MM.1S (cell line): ENCODE data around the gene LEAP2.

Source experiments
- DNase-seq: peaks from one replicate; pipeline ENCODE4 v3.0.0-alpha.2; 2015
- H2AFZ ChIP-seq: fragments of 300-600 bp; sonication (generic); 2 replicates; pipeline ENCODE4 v1.6.0; 2016; ENCODE audit warnings: antibody characterized with exemption, low read length
- H3F3A ChIP-seq: fragments of 300-600 bp; sonication (generic); 2 replicates; pipeline ENCODE4 v1.6.1; 2016; ENCODE audit warnings: mild to moderate bottlenecking, antibody characterized with exemption, low read length, moderate library complexity, mixed read lengths; ENCODE audit not compliant: insufficient read depth
- H3K27ac ChIP-seq: fragments of 300-600 bp; sonication (generic); 2 replicates; pipeline ENCODE4 v1.5.1; 2016; ENCODE audit warnings: mild to moderate bottlenecking, low read length
- H3K27me3 ChIP-seq: fragments of 300-600 bp; sonication (generic); replicated peaks from 2 replicates; pipeline ENCODE4 v1.6.0; 2016; ENCODE audit warnings: low read length; ENCODE audit not compliant: insufficient read depth
- H3K36me3 ChIP-seq: fragments of 300-600 bp; sonication (generic); replicated peaks from 2 replicates; pipeline ENCODE4 v1.6.1; 2016; ENCODE audit warnings: mild to moderate bottlenecking, low read length, mixed read lengths; ENCODE audit not compliant: insufficient read depth
- H3K4me1 ChIP-seq: fragments of 300-600 bp; sonication (generic); 2 replicates; pipeline ENCODE4 v1.6.1; 2016; ENCODE audit warnings: low read length, mixed read lengths
- H3K4me2 ChIP-seq: fragments of 300-600 bp; sonication (generic); 2 replicates; pipeline ENCODE4 v1.6.0; 2016; ENCODE audit warnings: low read depth, low read length
- H3K4me3 ChIP-seq: fragments of 300-600 bp; sonication (generic); 2 replicates; pipeline ENCODE4 v1.5.1; 2016; ENCODE audit warnings: low read length, mixed read lengths
- H3K79me2 ChIP-seq: fragments of 300-600 bp; sonication (generic); 2 replicates; pipeline ENCODE4 v1.6.1; 2016; ENCODE audit warnings: mixed run types, low read length, mixed read lengths
- H3K9ac ChIP-seq: fragments of 300-600 bp; sonication (generic); 2 replicates; pipeline ENCODE4 v1.6.1; 2016; ENCODE audit warnings: low read length, mixed read lengths
- H3K9me2 ChIP-seq: fragments of 300-600 bp; sonication (generic); replicated peaks from 2 replicates; pipeline ENCODE4 v1.6.1; 2016; ENCODE audit warnings: mild to moderate bottlenecking, low read length, mixed read lengths; ENCODE audit not compliant: insufficient read depth
- H3K9me3 ChIP-seq: fragments of 300-600 bp; sonication (generic); replicated peaks from 2 replicates; pipeline ENCODE4 v1.6.1; 2016; ENCODE audit warnings: mild to moderate bottlenecking, low read length, mixed read lengths; ENCODE audit not compliant: insufficient read depth
- H4K20me1 ChIP-seq: fragments of 300-600 bp; sonication (generic); 2 replicates; pipeline ENCODE4 v1.6.1; 2016; ENCODE audit warnings: mild to moderate bottlenecking, low read length, moderate library complexity, mixed read lengths; ENCODE audit not compliant: insufficient read depth
- EZH2 ChIP-seq: fragments of 300-600 bp; sonication (generic); optimal IDR thresholded peaks from 2 replicates; pipeline ENCODE3; 2017; ENCODE audit warnings: low read depth, mild to moderate bottlenecking, antibody characterized with exemption, low read length, mixed read lengths
- EZH2phosphoT487 ChIP-seq: fragments of 300-600 bp; sonication (generic); IDR thresholded peaks from 2 replicates; pipeline ENCODE4 v1.6.1; 2018; ENCODE audit warnings: antibody characterized with exemption, low read length
- TF ChIP-seq, protein P1 (sequence below): fragments of 300-600 bp; sonication (generic); IDR thresholded peaks from 2 replicates; pipeline ENCODE4 v1.5.1; 2016; ENCODE audit warnings: antibody characterized with exemption, low read length, mixed read lengths

Gene LEAP2

GRCh38 chr5:132866342-132867045 lies 7.0 kb upstream of the LEAP2 start, which contains the start of the genes GDF9 and UQCRQ:
GDF9 (minus strand) TSS chr5:132866469; CDS start chr5:132864533, 1,936 bp downstream.
UQCRQ (plus strand) TSS chr5:132866642; CDS start chr5:132866882, 240 bp downstream.
- peak; percentile 99 for DNase-seq
- Histone ChIP-seq H2AFZ (peak within 1 kb of the TSS; percentile 74), H4K20me1 (no peaks in the 10 kb centered on the region), H3F3A (peaks cover 4% of the 10 kb centered on the region; the same call in 1 of the 2 replicates), H3K27me3 (no peaks in the 10 kb centered on the region), H3K4me3 (peak within 1 kb of the TSS; percentile 97), H3K9me2 (no peaks in the 10 kb centered on the region), H3K4me1 (peaks cover 6% of the 10 kb centered on the region), H3K4me2 (peak within 1 kb of the TSS; percentile 83), H3K27ac (peak within 1 kb of the TSS; percentile 67), H3K9me3 (no peaks in the 10 kb centered on the region), H3K9ac (peak within 1 kb of the TSS; percentile 89), H3K79me2 (peaks cover 31% of the 10 kb centered on the region), H3K36me3 (peaks cover 8% of the 10 kb centered on the region; the same call in 1 of the 2 replicates)
- TF ChIP-seq EZH2phosphoT487: no peak
- TF ChIP-seq EZH2: no peak
- TF ChIP-seq, protein P1, sequence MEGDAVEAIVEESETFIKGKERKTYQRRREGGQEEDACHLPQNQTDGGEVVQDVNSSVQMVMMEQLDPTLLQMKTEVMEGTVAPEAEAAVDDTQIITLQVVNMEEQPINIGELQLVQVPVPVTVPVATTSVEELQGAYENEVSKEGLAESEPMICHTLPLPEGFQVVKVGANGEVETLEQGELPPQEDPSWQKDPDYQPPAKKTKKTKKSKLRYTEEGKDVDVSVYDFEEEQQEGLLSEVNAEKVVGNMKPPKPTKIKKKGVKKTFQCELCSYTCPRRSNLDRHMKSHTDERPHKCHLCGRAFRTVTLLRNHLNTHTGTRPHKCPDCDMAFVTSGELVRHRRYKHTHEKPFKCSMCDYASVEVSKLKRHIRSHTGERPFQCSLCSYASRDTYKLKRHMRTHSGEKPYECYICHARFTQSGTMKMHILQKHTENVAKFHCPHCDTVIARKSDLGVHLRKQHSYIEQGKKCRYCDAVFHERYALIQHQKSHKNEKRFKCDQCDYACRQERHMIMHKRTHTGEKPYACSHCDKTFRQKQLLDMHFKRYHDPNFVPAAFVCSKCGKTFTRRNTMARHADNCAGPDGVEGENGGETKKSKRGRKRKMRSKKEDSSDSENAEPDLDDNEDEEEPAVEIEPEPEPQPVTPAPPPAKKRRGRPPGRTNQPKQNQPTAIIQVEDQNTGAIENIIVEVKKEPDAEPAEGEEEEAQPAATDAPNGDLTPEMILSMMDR: peak; percentile 22; the same call in 1 of the 2 replicates

- Histone ChIP-seq H3K4me3 (peak overlapping the region; percentile 97), H3K27ac (peak overlapping the region; percentile 67), H3K9ac (peak overlapping the region; percentile 89), H3K9me2 (no peaks in the 10 kb centered on the region), H3K4me2 (peak overlapping the region; percentile 80), H2AFZ (peak overlapping the region; percentile 54), H3K9me3 (no peaks in the 10 kb centered on the region), H3K79me2 (peaks cover 31% of the 10 kb centered on the region), H4K20me1 (no peaks in the 10 kb centered on the region), H3K4me1 (peaks cover 6% of the 10 kb centered on the region), H3K27me3 (no peaks in the 10 kb centered on the region), H3K36me3 (peaks cover 8% of the 10 kb centered on the region; the same call in 1 of the 2 replicates), H3F3A (peaks cover 4% of the 10 kb centered on the region; the same call in 1 of the 2 replicates)
- no peak for DNase-seq
- no peak for TF ChIP-seq EZH2
- TF ChIP-seq EZH2phosphoT487: no peak
- TF ChIP-seq, protein P1: no peak
Observed at GRCh38 chr5:132867046-132867451, 6.4 kb upstream of the LEAP2 start.

GRCh38 chr5:132868754-132869153 lies 4.7 kb upstream of the LEAP2 start:
- no peak overlapping the region for H2AFZ ChIP-seq
- H3K79me2 ChIP-seq: peaks cover 31% of the 10 kb centered on the region
- H3K4me3 ChIP-seq: no peak overlapping the region
- H3F3A ChIP-seq: peaks cover 4% of the 10 kb centered on the region; the same call in 1 of the 2 replicates
- H3K27ac ChIP-seq: no peak overlapping the region
- H4K20me1 ChIP-seq: no peaks in the 10 kb centered on the region
- no peak for DNase-seq
- H3K9me3 ChIP-seq: no peaks in the 10 kb centered on the region
- no peak overlapping the region for H3K9ac ChIP-seq
- H3K27me3 ChIP-seq: no peaks in the 10 kb centered on the region
- H3K4me2 ChIP-seq: no peak overlapping the region
- TF ChIP-seq EZH2phosphoT487 (no peak), EZH2 (no peak)
- TF ChIP-seq, protein P1: no peak
- peaks cover 6% of the 10 kb centered on the region for H3K4me1 ChIP-seq
- no peaks in the 10 kb centered on the region for H3K9me2 ChIP-seq
- H3K36me3 ChIP-seq: peaks cover 8% of the 10 kb centered on the region; the same call in 1 of the 2 replicates
